ENCODE measurements around the gene SVIL. TPM values are rescaled to one million over a fixed set of nuclear protein-coding genes. Genes with fewer than 3 reads are reported as not detected.

Gene SVIL
- polyA plus RNA-seq, 1 experiment = 47.9 TPM

- ChIA-PET POLR2A (no interaction called here), CTCF (no interaction called here)
- Histone ChIP-seq H3K27ac (ENCODE audit: low read depth, low read length) (no peak overlapping the region), H3K27me3 (ENCODE audit: control insufficient read depth, insufficient read depth, low read length) (no peaks in the 10 kb centered on the region), H3K9me3 (ENCODE audit: control insufficient read depth, insufficient read depth, low read length) (no peaks in the 10 kb centered on the region), H3K4me3 (ENCODE audit: low read depth, low read length) (no peak overlapping the region)
- TF ChIP-seq CTCF (IDR thresholded peaks at IDR 0.05; ENCODE audit: low read depth, low read length) = no peak
- no peak for DNase-seq (ENCODE audit: low read depth, low spot score)
Measured at GRCh38 chr10:29637537-29637936, 2.8 kb upstream of the SVIL start.

- H3K27ac ChIP-seq (ENCODE audit: low read depth, low read length) = no peak overlapping the region
- CTCF ChIA-PET = interaction anchor here (0.6 to 1.4 kb wide), 3 partner anchors 12 to 138 kb away, joined by 3 to 6 read pairs (median 5); no protein-coding TSS in a partner anchor
- DNase-seq (ENCODE audit: low read depth, low spot score) = no peak
Measured at GRCh38 chr10:29636178-29636577, 1.4 kb upstream of the SVIL start.

GRCh38 chr10:29635711-29636144 is 957 bp upstream of the SVIL start:
- CTCF ChIA-PET = interaction anchor here (0.8 to 1.4 kb wide), 2 partner anchors 11 to 139 kb away, joined by 5 to 6 read pairs; no protein-coding TSS in a partner anchor

More at GRCh38 chr10:29636178-29636577, 1.4 kb upstream of the SVIL start:
- Histone ChIP-seq H3K4me3 (ENCODE audit: low read depth, low read length) (no peak overlapping the region), H3K27me3 (ENCODE audit: control insufficient read depth, insufficient read depth, low read length) (no peaks in the 10 kb centered on the region), H3K9me3 (ENCODE audit: control insufficient read depth, insufficient read depth, low read length) (no peaks in the 10 kb centered on the region)
- TF ChIP-seq CTCF (IDR thresholded peaks at IDR 0.05; ENCODE audit: low read depth, low read length) = no peak
- POLR2A ChIA-PET = interaction anchor here (0.7 kb wide), 1 partner anchor 165 kb away, joined by 3 read pairs; no protein-coding TSS in a partner anchor

GRCh38 chr10:29634105-29634504 is 666 bp downstream of the SVIL start:
- ChIA-PET CTCF (interaction anchor here (0.7 kb wide), 2 partner anchors 24 to 105 kb away, joined by 3 read pairs; no protein-coding TSS in a partner anchor), POLR2A (interaction anchor here (0.7 kb wide), 1 partner anchor 175 kb away, joined by 3 read pairs; no protein-coding TSS in a partner anchor)
- no peaks in the 10 kb centered on the region for H3K27me3 ChIP-seq (ENCODE audit: control insufficient read depth, insufficient read depth, low read length)
- no peaks in the 10 kb centered on the region for H3K9me3 ChIP-seq (ENCODE audit: control insufficient read depth, insufficient read depth, low read length)
- H3K4me3 ChIP-seq (ENCODE audit: low read depth, low read length) = no peak overlapping the region
- H3K27ac ChIP-seq (ENCODE audit: low read depth, low read length) = no peak overlapping the region
- TF ChIP-seq CTCF (IDR thresholded peaks at IDR 0.05; ENCODE audit: low read depth, low read length) = no peak
- no peak for DNase-seq (ENCODE audit: low read depth, low spot score)

More at GRCh38 chr10:29635711-29636144, 957 bp upstream of the SVIL start:
- Histone ChIP-seq H3K4me3 (ENCODE audit: low read depth, low read length) (no peak overlapping the region), H3K27ac (ENCODE audit: low read depth, low read length) (peak overlapping the region; percentile 33), H3K9me3 (ENCODE audit: control insufficient read depth, insufficient read depth, low read length) (no peaks in the 10 kb centered on the region), H3K27me3 (ENCODE audit: control insufficient read depth, insufficient read depth, low read length) (no peaks in the 10 kb centered on the region)
- no peak for DNase-seq (ENCODE audit: low read depth, low spot score)
- no peak for TF ChIP-seq CTCF (IDR thresholded peaks at IDR 0.05; ENCODE audit: low read depth, low read length)
- POLR2A ChIA-PET = interaction anchor here (0.7 kb wide), 1 partner anchor 165 kb away, joined by 3 read pairs; no protein-coding TSS in a partner anchor

- Histone ChIP-seq H3K4me3 (ENCODE audit: low read depth, low read length) (no peak overlapping the region), H3K27ac (ENCODE audit: low read depth, low read length) (no peak overlapping the region), H3K9me3 (ENCODE audit: control insufficient read depth, insufficient read depth, low read length) (no peaks in the 10 kb centered on the region), H3K27me3 (ENCODE audit: control insufficient read depth, insufficient read depth, low read length) (no peaks in the 10 kb centered on the region)
- DNase-seq (ENCODE audit: low read depth, low spot score) = no peak
- no peak for TF ChIP-seq CTCF (IDR thresholded peaks at IDR 0.05; ENCODE audit: low read depth, low read length)
- ChIA-PET POLR2A (no interaction called here), CTCF (no interaction called here)
Measured at GRCh38 chr10:29631049-29631339, 3.8 kb downstream of the SVIL start.

All from AG04450 (cell line).